ENCODE measurements around the gene INPP5A.
"Not testable (repeated sequence)": the region's sequence is repeated elsewhere in the genome, so short reads cannot be mapped to it uniquely, and the experiment has no call there.

The INPP5A gene

DNA sequence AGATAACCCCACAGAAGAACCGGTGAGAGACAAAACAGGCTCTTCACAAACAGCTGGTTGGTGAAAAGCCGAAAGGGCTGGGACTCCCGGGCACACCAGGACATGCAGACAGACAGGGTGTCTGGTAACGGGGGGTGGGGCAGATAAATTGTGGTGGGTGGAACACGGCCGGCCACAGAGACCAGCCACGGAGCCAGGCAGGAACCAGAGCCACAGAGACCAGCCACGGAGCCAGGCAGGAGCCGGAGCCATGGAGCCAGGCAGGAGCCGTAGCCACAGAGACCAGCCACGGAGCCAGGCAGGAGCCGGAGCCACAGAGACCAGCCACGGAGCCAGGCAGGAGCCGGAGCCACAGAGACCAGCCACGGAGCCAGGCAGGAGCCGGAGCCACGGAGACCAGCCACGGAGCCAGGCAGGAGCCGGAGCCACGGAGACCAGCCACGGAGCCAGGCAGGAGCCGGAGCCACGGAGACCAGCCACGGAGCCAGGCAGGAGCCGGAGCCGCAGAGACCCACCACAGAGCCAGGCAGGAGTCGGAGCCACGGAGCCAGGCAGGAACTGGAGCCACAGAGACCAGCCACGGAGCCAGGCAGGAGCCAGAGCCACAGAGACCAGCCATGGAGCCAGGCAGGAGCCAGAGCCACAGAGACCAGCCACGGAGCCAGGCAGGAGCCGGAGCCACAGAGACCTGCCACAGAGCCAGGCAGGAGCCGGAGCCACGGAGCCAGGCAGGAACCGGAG lies 288.4 kb downstream of the INPP5A start:
- DNase-seq (ENCODE audit: low spot score), result not testable (repeated sequence)

DNA sequence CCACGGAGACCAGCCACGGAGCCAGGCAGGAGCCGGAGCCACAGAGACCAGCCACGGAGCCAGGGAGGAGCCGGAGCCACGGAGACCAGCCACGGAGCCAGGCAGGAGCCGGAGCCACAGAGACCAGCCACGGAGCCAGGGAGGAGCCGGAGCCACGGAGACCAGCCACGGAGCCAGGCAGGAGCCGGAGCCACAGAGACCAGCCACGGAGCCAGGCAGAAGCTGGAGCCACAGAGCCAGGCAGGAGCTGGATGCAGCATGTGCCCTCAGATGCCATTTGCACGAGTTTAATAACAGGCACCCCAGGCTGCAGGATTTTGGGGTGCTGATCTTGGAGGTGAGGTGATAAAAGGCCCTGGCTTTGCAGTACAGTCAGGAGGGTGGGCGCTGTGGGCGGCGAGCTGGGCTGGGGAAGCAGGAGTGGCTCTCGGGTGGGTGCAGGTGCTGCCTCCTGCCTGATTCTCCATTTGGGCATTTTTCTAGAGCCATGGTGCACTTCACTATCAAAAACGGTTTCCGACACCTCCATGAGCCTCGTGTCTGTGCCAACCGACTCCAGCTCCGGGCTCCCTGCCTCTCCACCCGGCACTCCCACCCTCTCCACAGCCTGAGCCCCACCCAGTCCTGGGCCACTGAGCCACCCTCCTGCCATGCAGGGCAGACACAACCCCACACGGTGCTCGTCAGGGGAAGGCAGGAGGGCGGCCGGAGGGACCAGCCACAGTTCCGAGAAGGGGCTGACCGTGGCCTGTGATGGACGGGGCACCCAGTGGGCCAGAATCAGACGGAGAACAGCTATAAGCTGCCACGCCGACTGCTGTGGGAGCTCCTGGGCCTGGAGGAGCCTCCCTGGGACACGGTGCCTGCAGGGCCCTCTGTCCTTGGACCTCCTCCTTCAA lies 289.2 kb downstream of the INPP5A start:
- no peak for DNase-seq (ENCODE audit: low spot score)

DNA sequence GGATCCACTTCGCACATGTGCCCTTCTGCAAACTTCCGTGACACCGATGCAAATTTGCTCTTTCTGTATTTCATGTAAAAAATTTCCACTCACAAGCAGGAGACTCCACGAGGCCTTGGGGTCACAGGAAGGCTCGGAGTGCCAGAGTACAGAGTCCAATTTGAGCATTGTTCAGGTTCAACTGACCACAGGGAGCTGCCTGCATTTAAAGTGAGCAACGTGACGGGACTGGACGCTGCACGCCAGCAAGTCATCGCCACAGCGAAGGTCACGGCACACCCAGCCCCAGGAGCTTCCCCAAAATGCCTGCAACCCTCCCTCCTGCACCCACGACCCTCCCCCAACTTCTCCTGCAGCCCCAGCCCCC lies 289.8 kb downstream of the INPP5A start:
- no peak for DNase-seq (ENCODE audit: low spot score)

DNA sequence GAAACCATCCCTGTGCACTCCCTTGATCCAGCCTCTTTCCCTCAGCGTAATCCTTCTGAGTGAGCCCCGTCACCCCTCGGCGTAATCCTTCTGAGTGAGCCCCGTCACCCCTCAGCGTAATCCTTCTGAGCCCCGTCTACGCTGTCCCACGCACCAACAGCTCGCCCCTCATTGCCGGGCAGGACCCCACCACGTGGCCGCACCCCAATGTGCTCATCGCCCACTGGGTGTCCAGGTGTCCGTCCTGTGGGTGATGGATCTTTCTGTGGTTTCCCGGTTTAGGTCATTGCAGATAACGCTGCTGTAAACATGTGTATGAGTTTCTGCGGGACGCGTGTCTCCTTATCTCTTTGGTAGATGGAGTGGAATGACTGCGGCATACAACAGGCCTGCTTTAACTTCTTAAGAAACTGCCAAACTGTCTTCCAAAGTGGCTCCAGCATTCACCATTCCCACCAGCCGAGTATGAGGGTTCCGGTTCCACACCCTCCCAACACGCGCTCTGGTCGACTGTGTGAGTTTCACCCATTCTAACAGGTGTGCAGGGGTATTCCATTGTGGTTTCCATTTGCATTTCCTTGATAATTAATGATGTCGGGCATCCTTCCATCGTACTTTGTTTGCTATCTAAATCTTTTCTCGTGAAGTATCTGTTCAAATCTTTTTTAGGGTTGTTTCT lies 290.4 kb downstream of the INPP5A start:
- no peak for DNase-seq (ENCODE audit: low spot score)

DNA sequence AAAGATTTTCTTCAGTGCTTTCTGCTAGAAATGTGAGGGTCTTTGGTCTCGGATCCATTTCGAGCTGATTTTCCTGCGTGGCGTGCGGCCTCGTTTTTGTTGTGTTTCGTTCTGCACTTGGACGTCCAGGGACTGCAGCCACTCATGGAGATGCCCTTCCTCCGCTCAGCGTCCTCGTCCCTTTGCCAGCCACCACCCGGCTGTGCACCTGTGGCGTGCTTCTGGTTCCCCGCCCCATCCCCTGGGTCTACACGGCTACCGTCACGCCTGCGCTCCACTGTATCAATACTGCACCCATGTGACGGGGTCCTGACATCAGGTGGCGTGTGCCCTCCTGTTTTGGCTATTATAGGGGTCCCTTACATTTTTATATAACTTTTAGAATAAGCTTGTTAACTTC lies 291.1 kb downstream of the INPP5A start:
- no peak for DNase-seq (ENCODE audit: low spot score)

DNA sequence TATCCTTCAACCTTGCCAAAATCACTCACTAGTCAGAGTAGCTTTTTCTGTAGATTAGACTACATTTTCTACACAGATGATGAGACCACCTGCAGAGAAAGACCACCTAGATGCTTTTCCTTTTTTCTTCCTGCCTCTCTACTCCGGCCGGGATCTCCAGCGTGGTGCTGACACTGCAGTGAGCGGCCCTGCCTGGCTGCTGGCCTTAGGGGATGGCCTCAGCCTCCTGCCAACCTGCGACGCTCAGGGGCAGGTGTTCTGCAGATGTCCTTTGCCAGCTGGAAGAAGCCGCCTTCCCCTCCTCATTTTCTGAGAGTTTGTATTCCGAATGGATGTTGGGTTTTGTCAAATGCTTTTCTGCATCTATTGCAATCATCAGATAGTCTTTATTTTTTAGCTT lies 291.8 kb downstream of the INPP5A start:
- no peak for DNase-seq (ENCODE audit: low spot score)

DNA sequence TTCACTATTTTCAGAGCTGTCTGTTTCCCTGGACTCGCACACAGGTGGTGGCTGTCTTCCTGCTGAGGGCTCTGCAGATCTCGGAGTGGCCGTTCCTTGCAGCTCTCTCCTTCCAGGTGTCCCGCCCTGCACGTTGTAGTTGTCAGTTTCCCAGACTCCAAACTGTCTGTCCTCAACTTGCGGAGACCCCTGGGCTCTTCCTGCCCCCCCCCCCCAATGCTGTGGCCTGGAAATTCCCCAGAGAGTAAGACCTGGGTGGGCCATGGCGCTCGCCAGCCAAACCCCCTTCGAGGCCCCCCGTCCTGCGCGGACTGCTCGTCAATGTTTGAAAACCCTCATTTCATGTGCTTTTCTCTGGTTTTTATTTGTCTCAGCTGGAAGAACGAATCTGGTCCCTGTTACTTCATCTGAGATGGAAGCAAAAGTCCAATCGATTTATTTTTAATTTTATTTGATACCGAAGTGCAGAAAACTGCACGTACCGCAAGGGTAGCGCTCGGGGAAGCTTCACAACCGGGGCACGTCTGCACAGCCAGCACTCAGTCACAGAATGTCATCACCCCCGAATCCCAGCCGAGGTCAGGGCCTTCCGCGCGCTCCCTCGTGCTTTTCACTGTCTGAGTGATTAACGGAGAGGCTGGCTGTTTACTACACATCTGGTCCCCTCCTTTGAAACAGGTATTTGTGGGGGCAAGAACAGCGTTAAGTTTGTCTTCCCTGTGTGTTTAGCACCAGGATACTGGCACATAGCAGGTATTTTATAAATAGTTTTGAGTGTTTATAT lies 294.8 kb downstream of the INPP5A start:
- DNase-seq (ENCODE audit: low spot score), result no peak
